PC-3 (cell line): Measurements from ENCODE around the gene MARCHF9.

ENCODE experiments used
- EZH2 ChIP-seq: fragments of 300-600 bp; sonication (generic); IDR thresholded peaks from one replicate; pipeline ENCODE4 v1.6.1; 2017; ENCODE audit warnings: antibody characterized with exemption, mild to moderate bottlenecking, low read length; ENCODE audit not compliant: unreplicated experiment
- TF ChIP-seq, protein P1 (sequence below): fragments of 300-600 bp; sonication (generic); conservative IDR thresholded peaks from 2 replicates; pipeline ENCODE4 v1.5.1; 2017; ENCODE audit warnings: antibody characterized with exemption, low read depth, mild to moderate bottlenecking, low read length

DNA sequence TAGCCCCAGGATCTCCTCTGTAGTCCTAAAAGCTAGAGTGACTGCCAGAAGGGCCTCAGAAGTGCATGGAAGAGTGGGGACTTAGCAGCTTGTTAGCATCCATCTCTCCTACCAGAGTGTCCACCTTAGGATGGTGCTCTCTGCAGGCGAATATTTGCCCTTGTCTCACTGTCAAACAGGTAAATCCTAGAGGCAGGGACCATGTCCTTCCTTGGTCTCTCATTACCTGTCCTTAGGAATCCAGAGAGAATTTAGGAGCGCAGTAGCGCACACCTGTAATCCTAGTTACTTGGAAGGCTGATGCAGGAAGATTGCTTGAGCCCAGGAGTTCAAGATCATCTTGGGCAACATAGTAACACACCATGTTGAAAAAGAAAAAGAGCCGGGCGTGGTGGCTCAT, 37.8 kb upstream of the MARCHF9 start:
- TF ChIP-seq, protein P1, sequence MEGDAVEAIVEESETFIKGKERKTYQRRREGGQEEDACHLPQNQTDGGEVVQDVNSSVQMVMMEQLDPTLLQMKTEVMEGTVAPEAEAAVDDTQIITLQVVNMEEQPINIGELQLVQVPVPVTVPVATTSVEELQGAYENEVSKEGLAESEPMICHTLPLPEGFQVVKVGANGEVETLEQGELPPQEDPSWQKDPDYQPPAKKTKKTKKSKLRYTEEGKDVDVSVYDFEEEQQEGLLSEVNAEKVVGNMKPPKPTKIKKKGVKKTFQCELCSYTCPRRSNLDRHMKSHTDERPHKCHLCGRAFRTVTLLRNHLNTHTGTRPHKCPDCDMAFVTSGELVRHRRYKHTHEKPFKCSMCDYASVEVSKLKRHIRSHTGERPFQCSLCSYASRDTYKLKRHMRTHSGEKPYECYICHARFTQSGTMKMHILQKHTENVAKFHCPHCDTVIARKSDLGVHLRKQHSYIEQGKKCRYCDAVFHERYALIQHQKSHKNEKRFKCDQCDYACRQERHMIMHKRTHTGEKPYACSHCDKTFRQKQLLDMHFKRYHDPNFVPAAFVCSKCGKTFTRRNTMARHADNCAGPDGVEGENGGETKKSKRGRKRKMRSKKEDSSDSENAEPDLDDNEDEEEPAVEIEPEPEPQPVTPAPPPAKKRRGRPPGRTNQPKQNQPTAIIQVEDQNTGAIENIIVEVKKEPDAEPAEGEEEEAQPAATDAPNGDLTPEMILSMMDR = no peak
- no peak for TF ChIP-seq EZH2
